ENCODE results near the gene SEC31B. TPM values are rescaled to one million over a fixed set of nuclear protein-coding genes. Genes with fewer than 3 reads are reported as not detected.

Gene SEC31B
- total and polyA plus RNA-seq, 2 of the 8 experiments (the other 6 are each of a cell fraction or from before 2014, with no cell fraction given): 4.1 to 5.3 TPM

DNA sequence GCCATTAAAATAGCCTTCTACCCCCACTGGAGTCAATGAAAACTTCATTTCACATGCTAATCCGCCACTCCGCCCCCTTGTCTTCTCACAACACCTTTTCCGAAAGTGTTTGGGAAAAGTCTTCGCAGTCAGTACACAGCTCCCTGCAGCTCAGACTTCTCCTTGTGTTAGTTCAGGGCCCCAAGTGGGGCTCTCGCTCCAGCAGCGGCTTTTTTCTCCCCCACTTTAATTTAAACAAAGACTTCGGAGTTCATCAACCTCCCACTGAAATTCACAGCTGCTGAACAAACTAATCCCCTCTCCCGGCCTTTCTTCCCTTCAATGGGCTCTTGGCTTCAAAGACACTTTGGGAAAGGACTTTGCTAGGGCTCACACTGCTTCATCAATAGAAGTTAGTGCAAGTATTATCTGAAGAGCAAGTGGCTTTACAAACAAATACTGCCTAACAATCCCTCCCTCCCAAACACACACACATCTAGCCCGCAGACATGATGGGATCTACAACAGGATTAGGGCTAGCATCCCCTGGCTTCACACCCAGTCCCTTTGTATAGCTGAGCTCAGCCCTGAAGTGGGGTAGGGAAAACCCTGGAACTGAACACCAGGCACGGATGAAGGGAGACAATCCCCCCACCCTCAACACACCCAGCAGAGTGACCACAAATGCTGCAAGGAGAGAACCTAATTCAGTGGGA is 33.7 kb downstream of the SEC31B start (continued):
- TF ChIP-seq BCL11A (IDR thresholded peaks at IDR 0.05; ENCODE audit: low read depth in 2 of 2, low read length in 2 of 2) (no peak), HDAC2 (IDR thresholded peaks at IDR 0.05; ENCODE audit: borderline replicate concordance in 1 of 2, low read depth in 2 of 2, low read length in 2 of 2) (no peak; a peak in 3 of 4 replicates), TAF1 (IDR thresholded peaks at IDR 0.05; ENCODE audit: low read depth, low read length) (0 out of 2 replicates have a peak, but pooled peaks have one; percentile 42), SP1 (IDR thresholded peaks at IDR 0.05; ENCODE audit: low read depth, low read length) (peak; percentile 46), SUZ12 (IDR thresholded peaks at IDR 0.05; ENCODE audit: low read length) (no peak), EZH2 (IDR thresholded peaks at IDR 0.05; ENCODE audit: low read depth, low read length, severe bottlenecking) (no peak), JUND (IDR thresholded peaks at IDR 0.05; ENCODE audit: low read length) (no peak), CREB1 (IDR thresholded peaks at IDR 0.05) (no peak; the same call in 1 of the 2 replicates), EP300 (IDR thresholded peaks at IDR 0.05; ENCODE audit: borderline replicate concordance in 1 of 2, low read depth in 2 of 2, low read length in 2 of 2) (no peak)

All from H1 (cell line).